Thyroid gland (tissue), 4 donors: ENCODE data around the gene ANKMY1. TPM values are rescaled to one million over a fixed set of nuclear protein-coding genes. Genes with fewer than 3 reads are reported as not detected.

Source experiments
- DNase-seq, 2 donors: peaks; one replicate each; pipeline ENCODE4 v3.0.0-alpha.2; 2019
- H3K27ac ChIP-seq, 3 donors: fragments of 200-600 bp; sonication (generic); 1 replicate in 2 of 3; 2 replicates in 1 of 3; pipeline ENCODE4 v1.5.1; 2016 to 2019; ENCODE audit warnings: mild to moderate bottlenecking in 1 of 3, moderate library complexity in 1 of 3
- H3K27me3 ChIP-seq: fragments of 200-600 bp; sonication (generic); one replicate; pipeline ENCODE4 v1.5.1; 2019
- H3K36me3 ChIP-seq, 2 donors: fragments of 200-600 bp; sonication (generic); one replicate each; pipeline ENCODE4 v1.5.1; 2016 to 2019
- H3K4me1 ChIP-seq, 2 donors: fragments of 200-600 bp; sonication (generic); one replicate each; pipeline ENCODE4 v1.5.1; 2017 to 2019
- H3K4me3 ChIP-seq, 3 donors: fragments of 200-600 bp; sonication (generic); replicated peaks in 1 of 3; 1 replicate in 2 of 3; 2 replicates in 1 of 3; pipeline ENCODE4 v1.5.1; 2016; ENCODE audit warnings: mild to moderate bottlenecking in 1 of 3
- H3K9me3 ChIP-seq: fragments of 200-600 bp; sonication (generic); one replicate; pipeline ENCODE4 v1.5.1; 2017
- POLR2A ChIP-seq, 2 donors: fragments of 450-650 bp; IDR thresholded peaks; one replicate each; pipeline ENCODE4 v1.6.1; 2017; ENCODE audit warnings: antibody characterized with exemption in 2 of 2, mild to moderate bottlenecking in 2 of 2, moderate library complexity in 1 of 2
- WGBS, 2 donors: methylation state at CpG; one replicate each; pipeline ENCODE4 v1.1.5; 2017; 5-methylcytosine and 5-hydroxymethylcytosine counted together
- intact Hi-C: fragments of 100-400 bp; cut with DNase I; formaldehyde crosslinking; loops from one replicate; pipeline ENCODE4 v1.15.1; 2023
- total RNA-seq, 4 donors: library from RNA; depleted of rRNA; stranded (reverse); fragments of >200 nt; gene quantifications; one replicate each; pipeline ENCODE4 v1.2.3, GENCODE V29; 2016
- TF ChIP-seq, protein P1 (sequence below), 6 experiments: fragments of 200-600 bp in 3 of 6; fragments of 450-650 bp in 3 of 6; sonication (generic) in 3 of 6; IDR thresholded peaks; one replicate each; pipeline ENCODE4 v1.5.1; 2016 to 2019; ENCODE audit warnings: antibody characterized with exemption in 6 of 6, mild to moderate bottlenecking in 2 of 6, inconsistent platforms in 1 of 6, moderate library complexity in 1 of 6

Gene ANKMY1
- total RNA-seq, 4 donors from 2014 or later: 17.4 to 24.7 (median 21.0) TPM

GRCh38 chr2:240461471-240462072, 96.2 kb downstream of the ANKMY1 start:
- intact Hi-C loops: no loop called here
- Histone ChIP-seq H3K4me3 (no peak overlapping the region), H3K9me3 (no peaks in the 10 kb centered on the region), H3K36me3 (no peaks in the 10 kb centered on the region), H3K27ac (no peak overlapping the region), H3K27me3 (no peaks in the 10 kb centered on the region), H3K4me1 (no peaks in the 10 kb centered on the region)
- TF ChIP-seq POLR2A (IDR thresholded peaks at IDR 0.05): no peak
- TF ChIP-seq, protein P1, sequence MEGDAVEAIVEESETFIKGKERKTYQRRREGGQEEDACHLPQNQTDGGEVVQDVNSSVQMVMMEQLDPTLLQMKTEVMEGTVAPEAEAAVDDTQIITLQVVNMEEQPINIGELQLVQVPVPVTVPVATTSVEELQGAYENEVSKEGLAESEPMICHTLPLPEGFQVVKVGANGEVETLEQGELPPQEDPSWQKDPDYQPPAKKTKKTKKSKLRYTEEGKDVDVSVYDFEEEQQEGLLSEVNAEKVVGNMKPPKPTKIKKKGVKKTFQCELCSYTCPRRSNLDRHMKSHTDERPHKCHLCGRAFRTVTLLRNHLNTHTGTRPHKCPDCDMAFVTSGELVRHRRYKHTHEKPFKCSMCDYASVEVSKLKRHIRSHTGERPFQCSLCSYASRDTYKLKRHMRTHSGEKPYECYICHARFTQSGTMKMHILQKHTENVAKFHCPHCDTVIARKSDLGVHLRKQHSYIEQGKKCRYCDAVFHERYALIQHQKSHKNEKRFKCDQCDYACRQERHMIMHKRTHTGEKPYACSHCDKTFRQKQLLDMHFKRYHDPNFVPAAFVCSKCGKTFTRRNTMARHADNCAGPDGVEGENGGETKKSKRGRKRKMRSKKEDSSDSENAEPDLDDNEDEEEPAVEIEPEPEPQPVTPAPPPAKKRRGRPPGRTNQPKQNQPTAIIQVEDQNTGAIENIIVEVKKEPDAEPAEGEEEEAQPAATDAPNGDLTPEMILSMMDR (IDR thresholded peaks at IDR 0.05): no peak
- peak; percentile 0 to 1 for DNase-seq
- 91 to 95% methylated on average over 13 to 15 of the region's 17 CpGs for WGBS, 2 donors

DNA sequence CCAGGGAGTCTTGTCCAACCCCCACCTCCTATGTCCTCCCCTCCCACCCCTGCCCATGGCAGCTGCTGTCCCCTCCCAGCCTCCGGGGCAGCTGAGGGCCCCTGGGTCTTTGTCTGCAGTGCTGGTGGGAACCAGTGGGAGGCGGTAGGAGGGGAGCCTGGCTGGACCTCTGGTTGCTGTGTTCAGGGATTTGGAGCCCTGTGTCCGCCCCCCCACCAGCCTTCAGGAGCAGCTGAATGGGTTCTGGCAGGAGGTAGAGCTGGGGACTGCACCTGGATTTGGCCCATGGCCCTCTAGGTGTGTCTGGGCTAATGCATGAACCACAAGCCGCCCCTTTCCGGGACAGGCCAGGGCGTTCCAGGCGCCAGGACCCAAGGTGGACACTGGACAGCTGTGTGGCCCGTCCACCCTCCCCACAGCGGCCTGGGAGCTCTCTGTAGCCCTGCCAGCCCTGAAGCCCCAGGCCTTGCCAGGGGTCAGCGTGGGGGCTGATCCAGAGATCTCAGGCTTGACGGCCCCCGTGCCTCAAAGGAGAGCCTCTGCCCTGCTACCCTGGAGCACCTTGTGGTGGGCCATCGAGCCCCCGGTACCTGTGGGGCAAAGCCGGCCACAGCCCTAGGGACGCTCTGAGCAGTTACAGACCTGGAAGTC, 96.9 kb downstream of the ANKMY1 start:
- H3K4me1 ChIP-seq: peaks cover 2 to 6% of the 10 kb centered on the region in 2 donors
- 80 to 100% methylated on average over 2 of the region's 16 CpGs for WGBS, 2 donors
- H3K27ac ChIP-seq: no peak overlapping the region
- no peaks in the 10 kb centered on the region for H3K27me3 ChIP-seq
- no peaks in the 10 kb centered on the region for H3K36me3 ChIP-seq
- DNase-seq: peak; percentile 0 to 1
- no peak for TF ChIP-seq POLR2A (IDR thresholded peaks at IDR 0.05)
- TF ChIP-seq, protein P1 (IDR thresholded peaks at IDR 0.05): no peak
- intact Hi-C loops: no loop called here
- H3K9me3 ChIP-seq: no peaks in the 10 kb centered on the region
- H3K4me3 ChIP-seq: no peak overlapping the region

DNA sequence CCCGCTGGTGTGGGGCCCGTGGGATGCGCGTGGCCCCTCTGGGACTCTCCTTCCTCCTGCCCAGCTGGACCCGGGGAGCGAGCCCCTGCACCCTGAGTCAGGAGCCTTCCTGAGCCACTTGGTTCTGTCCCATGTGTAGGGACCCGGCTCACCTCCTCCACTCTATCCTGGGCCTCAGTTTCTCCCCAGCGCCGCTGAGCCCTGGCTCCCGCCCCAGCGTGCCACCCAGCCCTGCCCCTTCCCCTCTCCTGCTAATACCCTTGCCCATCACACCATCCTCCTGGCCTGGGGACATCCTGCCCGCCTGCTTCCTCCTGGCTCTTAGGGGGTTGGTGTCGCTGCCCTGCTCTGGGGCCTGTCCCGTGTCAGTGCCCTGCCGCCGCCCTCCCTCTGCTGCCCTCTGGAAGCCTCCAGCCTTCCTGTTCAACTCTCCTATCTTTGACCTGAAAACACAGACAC, 97.5 kb downstream of the ANKMY1 start:
- Histone ChIP-seq H3K4me3 (no peak overlapping the region), H3K36me3 (no peaks in the 10 kb centered on the region), H3K9me3 (no peaks in the 10 kb centered on the region), H3K27me3 (no peaks in the 10 kb centered on the region), H3K4me1 (peaks cover 8 to 12% of the 10 kb centered on the region in 2 donors), H3K27ac (no peak overlapping the region)
- DNase-seq: peak in 1 of 2 donors; percentile 1
- 88 to 98% methylated on average over 12 to 13 of the region's 16 CpGs for WGBS, 2 donors
- no peak for TF ChIP-seq POLR2A (IDR thresholded peaks at IDR 0.05)
- intact Hi-C loops: no loop called here

DNA sequence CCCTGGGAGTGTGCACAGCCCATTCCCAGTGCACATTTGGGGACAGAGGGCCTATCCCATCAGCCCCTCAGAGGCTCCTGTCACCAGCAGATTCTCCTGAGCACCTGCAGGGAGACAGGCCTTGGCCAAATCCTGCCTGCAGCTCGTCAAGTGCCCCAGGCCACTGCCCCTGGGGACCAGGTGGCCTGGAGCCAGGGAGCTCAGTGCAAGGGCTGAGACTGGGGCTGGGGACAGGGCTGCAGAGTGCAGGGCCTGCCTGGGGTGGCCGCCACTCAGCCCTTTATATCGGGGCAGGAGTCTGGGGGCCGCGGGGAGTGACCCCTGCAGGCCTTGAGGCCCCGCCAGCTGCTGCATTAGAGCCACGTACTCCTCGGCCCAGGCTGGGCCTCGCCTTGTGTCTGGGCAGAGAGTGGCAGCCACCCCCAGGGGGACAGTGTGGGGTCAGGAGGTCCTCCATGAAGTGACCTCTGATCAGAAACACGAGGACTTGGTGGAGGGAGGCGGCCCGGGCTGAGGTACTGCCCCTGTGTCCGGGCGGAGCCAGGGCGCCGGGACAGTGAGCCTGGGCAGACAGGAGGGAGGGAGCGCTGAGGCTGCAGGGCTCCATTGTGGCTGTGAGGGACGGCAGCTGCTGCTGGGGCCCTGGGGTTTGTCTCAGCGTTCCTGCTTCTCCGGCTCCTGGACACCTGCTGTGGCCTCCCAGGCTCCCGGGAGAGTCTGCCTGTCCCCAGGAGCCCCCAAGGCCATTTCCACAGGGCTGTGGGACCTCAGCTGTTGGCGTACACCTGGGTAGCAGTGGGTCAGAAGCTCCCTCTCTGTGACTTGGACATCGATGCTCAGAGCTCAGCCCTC, 98.2 kb downstream of the ANKMY1 start:
- 70 to 76% methylated on average over 3 to 14 of the region's 23 CpGs for WGBS, 2 donors
- no peak for DNase-seq
- H3K36me3 ChIP-seq: no peaks in the 10 kb centered on the region

DNA sequence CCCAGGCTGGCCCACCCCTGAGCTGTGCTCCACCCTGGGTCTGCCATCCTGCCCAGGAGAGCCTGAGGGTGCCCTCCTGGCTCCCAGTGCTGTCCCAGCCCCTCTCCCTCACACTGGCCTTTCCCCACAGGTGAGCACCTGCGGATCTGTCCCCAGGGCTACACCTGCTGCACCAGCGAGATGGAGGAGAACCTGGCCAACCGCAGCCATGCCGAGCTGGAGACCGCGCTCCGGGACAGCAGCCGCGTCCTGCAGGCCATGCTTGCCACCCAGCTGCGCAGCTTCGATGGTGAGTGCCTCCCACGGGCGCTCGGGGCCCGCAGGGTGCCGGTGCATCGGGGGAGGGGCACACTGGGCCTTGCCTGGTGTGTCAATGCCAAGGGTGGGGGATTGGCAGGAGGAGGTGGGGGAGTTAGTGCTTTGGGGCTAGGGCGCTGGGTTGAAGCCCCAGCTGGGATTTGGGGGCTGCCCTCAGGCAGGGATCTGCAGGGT, 98.8 kb downstream of the ANKMY1 start:
- 92 to 95% methylated on average over 14 to 16 of the region's 18 CpGs for WGBS, 2 donors

More for the DNA sequence above, 98.2 kb downstream of the ANKMY1 start:
- TF ChIP-seq POLR2A (IDR thresholded peaks at IDR 0.05): no peak
- TF ChIP-seq, protein P1 (IDR thresholded peaks at IDR 0.05): no peak
- Histone ChIP-seq H3K27ac (no peak overlapping the region), H3K4me3 (no peak overlapping the region), H3K4me1 (peaks cover 9 to 16% of the 10 kb centered on the region in 2 donors), H3K9me3 (no peaks in the 10 kb centered on the region), H3K27me3 (no peaks in the 10 kb centered on the region)
- intact Hi-C loops: no loop called here

More for the DNA sequence above, 98.8 kb downstream of the ANKMY1 start:
- Histone ChIP-seq H3K27ac (no peak overlapping the region), H3K4me1 (peaks cover 9 to 16% of the 10 kb centered on the region in 2 donors), H3K36me3 (no peaks in the 10 kb centered on the region), H3K4me3 (no peak overlapping the region), H3K27me3 (no peaks in the 10 kb centered on the region), H3K9me3 (no peaks in the 10 kb centered on the region)
- intact Hi-C loops: no loop called here
- no peak for DNase-seq
- TF ChIP-seq POLR2A (IDR thresholded peaks at IDR 0.05): no peak
- TF ChIP-seq, protein P1 (IDR thresholded peaks at IDR 0.05): no peak
